Caco-2 (cell line): ENCODE measurements around the gene PNMA8B. TPM values are rescaled to one million over a fixed set of nuclear protein-coding genes. Genes with fewer than 3 reads are reported as not detected.
"Not testable (repeated sequence)": the region's sequence is repeated elsewhere in the genome, so short reads cannot be mapped to it uniquely, and the experiment has no call there.

Experiments used
- BruUV-seq: library from RNA; stranded (reverse); fragments of 400-500 nt; replicated peaks from 2 replicates; lab custom pipeline; 2021; lab: Mats Ljungman, UMichigan
- CTCF ChIA-PET: fragments of 300-600 bp; sonication (Branson Sonifier 250); formaldehyde crosslinking; loops from one replicate; lab custom pipeline; 2022; ENCODE audit warnings: antibody characterized with exemption; lab: Charles Lee
- POLR2A ChIA-PET: fragments of 300-600 bp; sonication (Branson Sonifier 250); formaldehyde crosslinking; loops from one replicate; lab custom pipeline; 2022; ENCODE audit warnings: antibody characterized with exemption; lab: Charles Lee
- DNase-seq, 2 experiments: peaks; one replicate each; pipeline versions ENCODE4 v3.0.0 to v3.0.0-alpha.2; 2020 to 2022
- H3K27me3 ChIP-seq: replicated peaks from 2 replicates; pipeline ENCODE4 v1.6.0; 2011; ENCODE audit warnings: low read length; ENCODE audit not compliant: control insufficient read depth, insufficient read depth
- H3K36me3 ChIP-seq: 2 replicates; pipeline ENCODE4 v1.5.1; 2011; ENCODE audit warnings: low read length; ENCODE audit not compliant: control insufficient read depth, insufficient read depth
- H3K4me1 ChIP-seq: fragments of 250-450 bp; sonication (Bioruptor Pico); 2 replicates; pipeline ENCODE4 v1.5.1; 2020; ENCODE audit warnings: mild to moderate bottlenecking
- H3K4me3 ChIP-seq: 2 replicates; pipeline ENCODE4 v1.5.1; 2011; ENCODE audit warnings: low read depth, mild to moderate bottlenecking, control low read depth, low read length
- H3K9me3 ChIP-seq: fragments of 250-450 bp; sonication (Bioruptor Pico); 2 replicates; pipeline ENCODE4 v1.5.1; 2020; ENCODE audit warnings: mild to moderate bottlenecking, moderate library complexity
- H3K27ac Mint-ChIP-seq: one replicate; pipeline ENCODE4 v1.8.0; 2022; ENCODE audit warnings: mixed read lengths; ENCODE audit not compliant: unreplicated experiment
- H3K27me3 Mint-ChIP-seq: one replicate; pipeline ENCODE4 v1.8.0; 2022; ENCODE audit warnings: mixed read lengths; ENCODE audit not compliant: insufficient read depth, unreplicated experiment
- H3K36me3 Mint-ChIP-seq: one replicate; pipeline ENCODE4 v1.8.0; 2022; ENCODE audit warnings: mild to moderate bottlenecking, mixed read lengths; ENCODE audit not compliant: insufficient read depth, unreplicated experiment
- H3K4me1 Mint-ChIP-seq: one replicate; pipeline ENCODE4 v1.8.0; 2022; ENCODE audit warnings: low read depth, mixed read lengths; ENCODE audit not compliant: unreplicated experiment
- H3K4me3 Mint-ChIP-seq: one replicate; pipeline ENCODE4 v1.8.0; 2022; ENCODE audit warnings: mild to moderate bottlenecking, moderate library complexity, mixed read lengths; ENCODE audit not compliant: unreplicated experiment
- H3K9me3 Mint-ChIP-seq: one replicate; pipeline ENCODE4 v1.8.0; 2022; ENCODE audit warnings: mixed read lengths; ENCODE audit not compliant: unreplicated experiment
- CTCF ChIP-seq, 2 experiments: fragments of 200-600 bp in 1 of 2; IDR thresholded peaks; 1 replicate in 1 of 2; 2 replicates in 1 of 2; pipeline versions ENCODE4 v1.5.1 to v1.8.0; 2011 to 2022; ENCODE audit warnings: antibody characterized with exemption in 1 of 2, control low read depth in 1 of 2, inconsistent platforms in 1 of 2, low read depth in 1 of 2, low read length in 1 of 2, mild to moderate bottlenecking in 1 of 2, moderate library complexity in 1 of 2; ENCODE audit not compliant: insufficient read depth in 1 of 2, severe bottlenecking in 1 of 2, unreplicated experiment in 1 of 2
- intact Hi-C: fragments of 100-400 bp; cut with micrococcal nuclease; formaldehyde crosslinking; loops from one replicate; pipeline ENCODE4 v1.10.0; 2022; ENCODE audit not compliant: unreplicated experiment
- total RNA-seq: library from RNA; stranded (reverse); gene quantifications from 2 replicates; pipeline ENCODE4 v1.2.3, GENCODE V29; 2022

The PNMA8B gene
- total RNA-seq, 1 experiment from 2014 or later, result 0.11 TPM

GRCh38 chr19:46497773-46498172, 2.1 kb upstream of the PNMA8B start:
- BruUV-seq, result no TSS peak
- H3K27me3 ChIP-seq, result no peaks in the 10 kb centered on the region
- no peaks in the 10 kb centered on the region for H3K4me1 ChIP-seq
- Mint-ChIP-seq H3K27me3 (no peaks in the 10 kb centered on the region), H3K4me3 (no peak overlapping the region), H3K27ac (no peak overlapping the region), H3K36me3 (no peaks in the 10 kb centered on the region), H3K4me1 (no peaks in the 10 kb centered on the region), H3K9me3 (no peaks in the 10 kb centered on the region)
- ChIA-PET CTCF (interaction anchor here (0.6 kb wide), 1 partner anchor 10 kb away, joined by 3 read pairs; no protein-coding TSS in a partner anchor), POLR2A (no interaction called here)
- no peaks in the 10 kb centered on the region for H3K9me3 ChIP-seq
- no peak for TF ChIP-seq CTCF (IDR thresholded peaks at IDR 0.05; ENCODE audit: insufficient read depth in 1 of 2, low read depth in 1 of 2, low read length in 1 of 2, severe bottlenecking in 1 of 2, unreplicated experiment in 1 of 2)
- DNase-seq, result no peak
- no peak overlapping the region for H3K4me3 ChIP-seq
- intact Hi-C loops, result no loop called here
- no peaks in the 10 kb centered on the region for H3K36me3 ChIP-seq

DNA sequence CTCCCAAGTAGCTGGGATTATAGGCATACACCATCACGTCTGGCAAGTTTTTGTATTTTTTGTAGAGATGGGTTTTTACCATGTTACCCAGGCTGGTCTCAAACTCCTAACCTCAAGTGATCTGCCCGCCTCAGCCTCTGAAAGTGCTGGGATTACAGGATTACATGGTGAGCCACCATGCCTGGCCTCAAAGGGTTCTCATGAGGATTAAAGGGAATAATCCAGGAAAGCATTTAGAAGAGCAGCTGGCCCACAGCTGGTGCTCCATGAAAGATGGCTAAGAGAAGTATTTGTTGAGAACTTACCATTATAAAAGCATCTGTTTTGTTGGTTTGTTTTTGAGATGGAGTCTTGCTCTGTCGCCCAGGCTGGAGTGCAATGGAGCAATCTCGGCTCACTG, 1.2 kb upstream of the PNMA8B start:
- H3K4me3 ChIP-seq, H3K36me3 ChIP-seq, H3K4me3 Mint-ChIP-seq, H3K27me3 ChIP-seq, H3K9me3 Mint-ChIP-seq, H3K36me3 Mint-ChIP-seq, H3K27me3 Mint-ChIP-seq, H3K9me3 ChIP-seq, H3K4me1 ChIP-seq, intact Hi-C loops, H3K27ac Mint-ChIP-seq, POLR2A ChIA-PET, H3K4me1 Mint-ChIP-seq, DNase-seq, BruUV-seq, CTCF ChIA-PET: not testable (repeated sequence)

DNA sequence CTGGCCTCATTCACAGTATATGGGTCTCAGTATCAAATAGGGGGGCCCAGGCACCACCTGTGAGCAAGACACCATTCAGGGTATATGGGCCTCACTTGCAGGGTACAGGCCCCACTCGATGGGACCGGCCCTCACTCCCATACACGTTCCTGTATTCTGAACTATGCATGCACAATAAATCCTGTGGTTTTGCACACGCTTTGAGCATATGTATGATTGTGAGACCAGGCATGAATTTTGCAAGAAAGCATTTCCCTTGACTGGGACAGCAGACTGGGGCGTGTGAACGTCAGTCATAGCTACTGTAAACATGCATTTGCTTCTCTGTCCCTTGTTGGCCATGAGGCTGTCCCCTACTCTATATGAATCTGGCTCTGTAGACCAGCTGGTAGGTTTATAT, 637 bp upstream of the PNMA8B start:
- H3K27ac Mint-ChIP-seq, result no peak overlapping the region
- H3K27me3 Mint-ChIP-seq, result no peaks in the 10 kb centered on the region

More for the DNA sequence above, 637 bp upstream of the PNMA8B start:
- BruUV-seq, result no TSS peak
- no peaks in the 10 kb centered on the region for H3K4me1 ChIP-seq
- ChIA-PET POLR2A (no interaction called here), CTCF (interaction anchor here (0.7 kb wide), 1 partner anchor 210 kb away, joined by 6 read pairs; no protein-coding TSS in a partner anchor)
- no peaks in the 10 kb centered on the region for H3K36me3 Mint-ChIP-seq
- intact Hi-C loops, result no loop called here
- no peak overlapping the region for H3K4me3 ChIP-seq
- no peaks in the 10 kb centered on the region for H3K27me3 ChIP-seq
- DNase-seq, result no peak
- no peaks in the 10 kb centered on the region for H3K9me3 ChIP-seq
- no peak overlapping the region for H3K4me3 Mint-ChIP-seq
- no peaks in the 10 kb centered on the region for H3K4me1 Mint-ChIP-seq
- no peak for TF ChIP-seq CTCF (IDR thresholded peaks at IDR 0.05; ENCODE audit: insufficient read depth in 1 of 2, low read depth in 1 of 2, low read length in 1 of 2, severe bottlenecking in 1 of 2, unreplicated experiment in 1 of 2)
- H3K9me3 Mint-ChIP-seq, result no peaks in the 10 kb centered on the region
- H3K36me3 ChIP-seq, result no peaks in the 10 kb centered on the region
